Neural cell (in vitro differentiated cells): ENCODE results near the gene AKR1B1. TPM values are rescaled to one million over a fixed set of nuclear protein-coding genes. Genes with fewer than 3 reads are reported as not detected.
"Not testable (repeated sequence)": the region's sequence is repeated elsewhere in the genome, so short reads cannot be mapped to it uniquely, and the experiment has no call there.

Source experiments
- H2AFZ ChIP-seq: fragments of 200-600, 300-800 bp; sonication (generic), shearing (Covaris generic); 2 replicates; pipeline ENCODE4 v1.6.0; 2014; ENCODE audit warnings: low read depth, mild to moderate bottlenecking, antibody characterized with exemption, low read length, moderate library complexity
- H3F3A ChIP-seq: fragments of 200-600 bp; shearing (Covaris generic); 2 replicates; pipeline ENCODE4 v1.6.1; 2016; ENCODE audit warnings: mild to moderate bottlenecking, moderate library complexity, mixed read lengths, antibody characterized with exemption, low read length; ENCODE audit not compliant: insufficient read depth, poor library complexity, severe bottlenecking
- H3K27ac ChIP-seq: fragments of 200-600, 300-800 bp; sonication (generic), shearing (Covaris generic); 2 replicates; pipeline ENCODE4 v1.5.1; 2014; ENCODE audit warnings: mild to moderate bottlenecking, low read length, moderate library complexity
- H3K27me3 ChIP-seq: fragments of 300-800, 200-600 bp; sonication (generic), shearing (Covaris generic); 2 replicates; pipeline ENCODE4 v1.6.0; 2014; ENCODE audit warnings: mild to moderate bottlenecking, low read depth, low read length, moderate library complexity; ENCODE audit not compliant: insufficient read depth
- H3K36me3 ChIP-seq: fragments of 300-800, 200-600 bp; sonication (generic), shearing (Covaris generic); 2 replicates; pipeline ENCODE4 v1.5.1; 2014; ENCODE audit warnings: mild to moderate bottlenecking, antibody characterized with exemption, low read length, moderate library complexity; ENCODE audit not compliant: insufficient read depth
- H3K4me2 ChIP-seq: fragments of 300-800, 200-600 bp; sonication (generic), shearing (Covaris generic); 2 replicates; pipeline ENCODE4 v1.6.0; 2014; ENCODE audit warnings: mild to moderate bottlenecking, low read length
- H3K4me3 ChIP-seq: fragments of 300-800, 200-600 bp; sonication (generic), shearing (Covaris generic); 2 replicates; pipeline ENCODE4 v1.5.1; 2014; ENCODE audit warnings: mild to moderate bottlenecking, low read length, moderate library complexity
- H3K79me2 ChIP-seq: fragments of 200-600 bp; shearing (Covaris generic); replicated peaks from 2 replicates; pipeline ENCODE4 v1.6.0; 2014; ENCODE audit warnings: mild to moderate bottlenecking, low read length, moderate library complexity; ENCODE audit not compliant: insufficient read depth
- H3K9ac ChIP-seq: fragments of 300-800, 200-600 bp; sonication (generic), shearing (Covaris generic); 2 replicates; pipeline ENCODE4 v1.6.1; 2016; ENCODE audit warnings: mild to moderate bottlenecking, low read length, mixed read lengths
- H3K9me2 ChIP-seq: fragments of 200-600 bp; shearing (Covaris generic); 2 replicates; pipeline ENCODE4 v1.6.1; 2016; ENCODE audit warnings: mild to moderate bottlenecking, low read length, mixed read lengths; ENCODE audit not compliant: insufficient read depth
- H3K9me3 ChIP-seq: fragments of 200-600, 300-800 bp; sonication (generic), shearing (Covaris generic); 2 replicates; pipeline ENCODE4 v1.6.1; 2016; ENCODE audit warnings: mild to moderate bottlenecking, mixed run types, low read length, moderate library complexity, mixed read lengths
- H4K20me1 ChIP-seq: fragments of 200-600 bp; shearing (Covaris generic); 2 replicates; pipeline ENCODE4 v1.6.1; 2016; ENCODE audit warnings: mild to moderate bottlenecking, mixed run types; ENCODE audit not compliant: insufficient read depth
- EP300 ChIP-seq: fragments of 450-650 bp; conservative IDR thresholded peaks from 2 replicates; pipeline ENCODE4 v1.6.1; 2014; ENCODE audit warnings: antibody characterized with exemption, mild to moderate bottlenecking, moderate library complexity; ENCODE audit not compliant: poor library complexity, severe bottlenecking
- EZH2 ChIP-seq: fragments of 200-600, 300-800 bp; shearing (Covaris generic), sonication (generic); IDR thresholded peaks from 2 replicates; pipeline ENCODE4 v1.6.1; 2014; ENCODE audit warnings: antibody characterized with exemption, low read length, borderline replicate concordance, mild to moderate bottlenecking; ENCODE audit not compliant: insufficient read depth, poor library complexity, severe bottlenecking
- MXI1 ChIP-seq: fragments of 450-650 bp; conservative IDR thresholded peaks from 2 replicates; pipeline ENCODE4 v1.6.1; 2014; ENCODE audit warnings: antibody characterized with exemption, mild to moderate bottlenecking; ENCODE audit not compliant: poor library complexity, severe bottlenecking
- POLR2AphosphoS5 ChIP-seq: IDR thresholded peaks from 2 replicates; pipeline ENCODE4 v1.6.1; 2012
- RAD21 ChIP-seq: fragments of 450-650 bp; conservative IDR thresholded peaks from 2 replicates; pipeline ENCODE4 v1.6.1; 2014; ENCODE audit warnings: antibody characterized with exemption, mild to moderate bottlenecking, moderate library complexity
- SMC3 ChIP-seq: fragments of 450-650 bp; conservative IDR thresholded peaks from 2 replicates; pipeline ENCODE4 v1.6.1; 2014; ENCODE audit warnings: antibody characterized with exemption, mild to moderate bottlenecking, moderate library complexity; ENCODE audit not compliant: poor library complexity
- TAF1 ChIP-seq: IDR thresholded peaks from 2 replicates; pipeline ENCODE4 v1.6.1; 2012; ENCODE audit warnings: low read depth
- polyA plus RNA-seq: library from polyadenylated mRNA; depleted of rRNA; stranded (reverse); fragments of >200 nt; gene quantifications from 2 replicates; pipeline ENCODE4 v1.2.3, GENCODE V29; 2014
- TF ChIP-seq, protein P1 (sequence below): IDR thresholded peaks from 2 replicates; pipeline ENCODE4 v1.6.1; 2012; ENCODE audit warnings: borderline replicate concordance
- TF ChIP-seq, protein P2 (sequence below): fragments of 450-650 bp; IDR thresholded peaks from 2 replicates; pipeline ENCODE4 v1.5.1; 2014; ENCODE audit warnings: antibody characterized with exemption, mild to moderate bottlenecking, moderate library complexity; ENCODE audit not compliant: poor library complexity, severe bottlenecking

The AKR1B1 gene
- polyA plus RNA-seq, 1 donor from 2014 or later, result 202 TPM

DNA sequence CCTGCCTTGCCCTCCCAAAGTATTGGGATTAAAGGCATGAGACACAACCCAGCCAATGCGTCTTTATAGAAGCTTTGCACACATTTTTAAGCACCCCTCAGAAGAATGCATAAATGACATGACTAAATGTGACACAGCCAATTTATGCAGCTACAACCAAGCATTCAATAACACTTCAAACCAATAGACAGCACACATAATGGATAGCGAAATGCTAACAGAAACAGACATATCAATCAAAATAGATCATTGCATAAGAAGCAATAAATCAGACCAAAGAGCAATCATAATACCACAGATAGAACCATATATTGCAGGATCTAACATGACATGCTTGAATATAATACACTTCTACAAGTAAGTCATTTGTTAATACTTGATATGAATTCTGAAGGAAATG lies 34.2 kb upstream of the AKR1B1 start:
- Histone ChIP-seq H3K4me3 (no peak overlapping the region), H3K27ac (no peak overlapping the region), H3K36me3 (no peaks in the 10 kb centered on the region), H3K27me3 (no peaks in the 10 kb centered on the region), H3K9ac (no peak overlapping the region), H3F3A (no peaks in the 10 kb centered on the region), H4K20me1 (no peaks in the 10 kb centered on the region), H3K79me2 (no peaks in the 10 kb centered on the region), H3K4me2 (no peak overlapping the region), H3K9me3 (no peaks in the 10 kb centered on the region), H3K9me2 (no peaks in the 10 kb centered on the region), H2AFZ (no peak overlapping the region)
- TF ChIP-seq POLR2AphosphoS5 (peak; percentile 87), MXI1 (no peak), EP300 (peak; percentile 93), RAD21 (no peak)

DNA sequence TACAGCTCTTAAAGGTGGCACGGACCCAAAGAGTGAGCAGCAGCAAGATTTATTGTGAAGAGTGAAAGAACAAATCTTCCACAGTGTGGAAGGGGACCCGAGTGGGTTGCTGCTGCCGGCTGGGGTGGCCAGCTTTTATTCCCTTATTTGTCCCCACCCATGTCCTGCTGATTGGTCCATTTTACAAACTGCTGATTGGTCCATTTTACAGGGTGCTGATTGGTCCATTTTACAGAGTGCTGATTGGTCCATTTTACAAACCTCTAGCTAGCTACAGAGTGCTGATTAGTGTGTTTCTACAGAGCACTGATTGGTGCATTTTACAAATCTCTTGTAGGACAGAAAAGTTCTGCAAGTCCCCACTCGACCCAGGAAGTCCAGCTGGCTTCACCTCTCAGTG lies 28.8 kb upstream of the AKR1B1 start:
- not testable (repeated sequence) for H3K9me2 ChIP-seq, H3K4me2 ChIP-seq, H3K79me2 ChIP-seq, H3F3A ChIP-seq, H3K4me3 ChIP-seq, H2AFZ ChIP-seq, H4K20me1 ChIP-seq, H3K36me3 ChIP-seq, H3K27ac ChIP-seq, H3K9ac ChIP-seq, H3K27me3 ChIP-seq, H3K9me3 ChIP-seq

DNA sequence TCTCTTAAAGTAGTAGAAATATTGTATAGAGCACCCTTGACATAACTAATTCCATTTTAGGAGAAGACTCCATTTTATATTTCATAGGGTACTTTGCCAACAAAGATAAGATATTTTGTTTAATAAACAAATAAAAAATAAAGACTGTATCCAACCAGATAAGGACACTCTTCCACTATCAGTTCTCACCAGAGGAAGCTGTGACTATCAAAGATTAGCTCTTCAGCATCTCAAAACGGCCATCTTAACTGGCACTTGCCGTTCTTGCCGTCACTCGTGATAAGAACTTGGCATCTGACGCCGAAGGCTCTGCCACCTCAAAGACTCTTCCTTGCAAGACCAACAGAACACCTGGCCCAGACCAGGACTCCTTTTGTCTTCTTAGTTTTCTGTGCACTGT lies 26.3 kb upstream of the AKR1B1 start:
- no peak overlapping the region for H3K27ac ChIP-seq
- H3K4me3 ChIP-seq, result no peak overlapping the region
- no peak overlapping the region for H2AFZ ChIP-seq
- H3K79me2 ChIP-seq, result no peaks in the 10 kb centered on the region
- no peaks in the 10 kb centered on the region for H3K9me2 ChIP-seq
- TF ChIP-seq POLR2AphosphoS5, result no peak
- TF ChIP-seq EP300, result no peak
- TF ChIP-seq RAD21, result no peak
- no peak for TF ChIP-seq SMC3
- no peak for TF ChIP-seq EZH2
- TF ChIP-seq TAF1, result no peak
- TF ChIP-seq MXI1, result no peak
- TF ChIP-seq, protein P1, sequence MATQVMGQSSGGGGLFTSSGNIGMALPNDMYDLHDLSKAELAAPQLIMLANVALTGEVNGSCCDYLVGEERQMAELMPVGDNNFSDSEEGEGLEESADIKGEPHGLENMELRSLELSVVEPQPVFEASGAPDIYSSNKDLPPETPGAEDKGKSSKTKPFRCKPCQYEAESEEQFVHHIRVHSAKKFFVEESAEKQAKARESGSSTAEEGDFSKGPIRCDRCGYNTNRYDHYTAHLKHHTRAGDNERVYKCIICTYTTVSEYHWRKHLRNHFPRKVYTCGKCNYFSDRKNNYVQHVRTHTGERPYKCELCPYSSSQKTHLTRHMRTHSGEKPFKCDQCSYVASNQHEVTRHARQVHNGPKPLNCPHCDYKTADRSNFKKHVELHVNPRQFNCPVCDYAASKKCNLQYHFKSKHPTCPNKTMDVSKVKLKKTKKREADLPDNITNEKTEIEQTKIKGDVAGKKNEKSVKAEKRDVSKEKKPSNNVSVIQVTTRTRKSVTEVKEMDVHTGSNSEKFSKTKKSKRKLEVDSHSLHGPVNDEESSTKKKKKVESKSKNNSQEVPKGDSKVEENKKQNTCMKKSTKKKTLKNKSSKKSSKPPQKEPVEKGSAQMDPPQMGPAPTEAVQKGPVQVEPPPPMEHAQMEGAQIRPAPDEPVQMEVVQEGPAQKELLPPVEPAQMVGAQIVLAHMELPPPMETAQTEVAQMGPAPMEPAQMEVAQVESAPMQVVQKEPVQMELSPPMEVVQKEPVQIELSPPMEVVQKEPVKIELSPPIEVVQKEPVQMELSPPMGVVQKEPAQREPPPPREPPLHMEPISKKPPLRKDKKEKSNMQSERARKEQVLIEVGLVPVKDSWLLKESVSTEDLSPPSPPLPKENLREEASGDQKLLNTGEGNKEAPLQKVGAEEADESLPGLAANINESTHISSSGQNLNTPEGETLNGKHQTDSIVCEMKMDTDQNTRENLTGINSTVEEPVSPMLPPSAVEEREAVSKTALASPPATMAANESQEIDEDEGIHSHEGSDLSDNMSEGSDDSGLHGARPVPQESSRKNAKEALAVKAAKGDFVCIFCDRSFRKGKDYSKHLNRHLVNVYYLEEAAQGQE, result no peak
- TF ChIP-seq, protein P2, sequence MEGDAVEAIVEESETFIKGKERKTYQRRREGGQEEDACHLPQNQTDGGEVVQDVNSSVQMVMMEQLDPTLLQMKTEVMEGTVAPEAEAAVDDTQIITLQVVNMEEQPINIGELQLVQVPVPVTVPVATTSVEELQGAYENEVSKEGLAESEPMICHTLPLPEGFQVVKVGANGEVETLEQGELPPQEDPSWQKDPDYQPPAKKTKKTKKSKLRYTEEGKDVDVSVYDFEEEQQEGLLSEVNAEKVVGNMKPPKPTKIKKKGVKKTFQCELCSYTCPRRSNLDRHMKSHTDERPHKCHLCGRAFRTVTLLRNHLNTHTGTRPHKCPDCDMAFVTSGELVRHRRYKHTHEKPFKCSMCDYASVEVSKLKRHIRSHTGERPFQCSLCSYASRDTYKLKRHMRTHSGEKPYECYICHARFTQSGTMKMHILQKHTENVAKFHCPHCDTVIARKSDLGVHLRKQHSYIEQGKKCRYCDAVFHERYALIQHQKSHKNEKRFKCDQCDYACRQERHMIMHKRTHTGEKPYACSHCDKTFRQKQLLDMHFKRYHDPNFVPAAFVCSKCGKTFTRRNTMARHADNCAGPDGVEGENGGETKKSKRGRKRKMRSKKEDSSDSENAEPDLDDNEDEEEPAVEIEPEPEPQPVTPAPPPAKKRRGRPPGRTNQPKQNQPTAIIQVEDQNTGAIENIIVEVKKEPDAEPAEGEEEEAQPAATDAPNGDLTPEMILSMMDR, result no peak
- no peak overlapping the region for H3K9ac ChIP-seq
- no peaks in the 10 kb centered on the region for H4K20me1 ChIP-seq
- no peaks in the 10 kb centered on the region for H3K36me3 ChIP-seq
- H3K27me3 ChIP-seq, result no peaks in the 10 kb centered on the region
- no peaks in the 10 kb centered on the region for H3F3A ChIP-seq
- H3K9me3 ChIP-seq, result no peaks in the 10 kb centered on the region
- no peak overlapping the region for H3K4me2 ChIP-seq
